Fibroblast of skin of left biceps (primary cell): ENCODE data around the gene HIVEP3.

Experiments used
- DNase-seq, 2 experiments: peaks; one replicate each; pipeline ENCODE4 v3.0.0-alpha.2; 2013; ENCODE audit warnings: low read depth in 2 of 2

HIVEP3 gene

GRCh38 chr1:41535276-41535675 is 383.4 kb downstream of the HIVEP3 start:
- DNase-seq = no peak

GRCh38 chr1:41534181-41535076 is 384.3 kb downstream of the HIVEP3 start:
- DNase-seq = no peak

- no peak for DNase-seq
Observed at GRCh38 chr1:41533731-41534080, 385.0 kb downstream of the HIVEP3 start.

GRCh38 chr1:41533016-41533730 is 385.5 kb downstream of the HIVEP3 start:
- DNase-seq = no peak

GRCh38 chr1:41532206-41532975 is 386.3 kb downstream of the HIVEP3 start:
- no peak for DNase-seq

DNA sequence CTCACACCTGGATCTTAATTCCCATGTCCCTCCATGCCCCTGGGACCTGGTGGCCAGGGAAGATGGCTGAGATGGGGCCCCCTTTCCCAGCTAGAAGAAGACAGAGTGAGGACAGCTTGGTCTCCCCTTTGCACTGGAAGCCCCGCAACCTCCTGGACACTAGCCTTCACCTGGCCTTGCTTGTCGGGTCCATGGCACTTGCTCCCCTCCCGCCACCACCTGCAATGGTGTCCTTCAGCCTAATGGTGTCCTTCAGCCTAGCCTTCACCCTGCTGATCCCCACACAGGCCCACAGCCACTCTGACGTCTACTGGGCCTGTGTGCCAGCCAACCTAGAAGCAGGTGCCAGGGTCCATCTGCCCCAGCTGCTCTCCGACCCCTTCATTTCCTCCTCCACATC is 388.3 kb downstream of the HIVEP3 start:
- no peak for DNase-seq

DNA sequence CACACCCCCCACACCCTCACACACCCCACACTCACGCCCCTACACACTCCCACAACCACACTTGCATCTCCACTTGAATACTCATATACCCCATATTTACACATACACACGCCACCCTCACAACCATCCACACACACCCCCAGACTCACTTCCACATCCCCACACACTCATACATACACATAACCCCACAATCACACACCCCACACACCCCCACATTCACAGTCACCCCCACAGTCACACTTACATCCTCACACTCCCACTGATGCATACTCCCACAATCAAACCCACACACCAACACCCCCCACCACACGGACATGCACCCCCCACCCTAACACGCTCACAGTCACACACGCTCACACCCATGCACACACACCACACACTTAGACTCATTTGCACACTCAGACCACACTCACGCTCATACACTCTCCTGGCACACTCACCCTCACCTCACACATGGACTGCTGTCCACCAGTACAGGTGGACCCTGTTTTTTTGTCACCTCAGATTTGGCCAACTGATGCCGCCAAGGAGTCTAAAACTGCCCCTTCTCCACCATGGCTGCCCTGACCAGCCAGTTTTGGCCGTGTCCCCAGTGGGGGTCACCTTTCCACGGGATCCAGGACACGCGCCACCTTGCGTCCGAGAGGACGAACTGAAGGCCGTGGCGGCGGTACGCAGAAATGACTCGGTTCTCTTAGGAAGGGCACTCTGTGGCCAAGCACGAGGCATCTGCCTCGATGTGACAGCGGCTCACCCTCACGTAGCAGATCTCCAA is 388.9 kb downstream of the HIVEP3 start:
- no peak for DNase-seq

- no peak for DNase-seq
Observed at GRCh38 chr1:41528726-41529605, 389.8 kb downstream of the HIVEP3 start.

- no peak for DNase-seq
Observed at GRCh38 chr1:41528106-41528505, 390.6 kb downstream of the HIVEP3 start.

DNA sequence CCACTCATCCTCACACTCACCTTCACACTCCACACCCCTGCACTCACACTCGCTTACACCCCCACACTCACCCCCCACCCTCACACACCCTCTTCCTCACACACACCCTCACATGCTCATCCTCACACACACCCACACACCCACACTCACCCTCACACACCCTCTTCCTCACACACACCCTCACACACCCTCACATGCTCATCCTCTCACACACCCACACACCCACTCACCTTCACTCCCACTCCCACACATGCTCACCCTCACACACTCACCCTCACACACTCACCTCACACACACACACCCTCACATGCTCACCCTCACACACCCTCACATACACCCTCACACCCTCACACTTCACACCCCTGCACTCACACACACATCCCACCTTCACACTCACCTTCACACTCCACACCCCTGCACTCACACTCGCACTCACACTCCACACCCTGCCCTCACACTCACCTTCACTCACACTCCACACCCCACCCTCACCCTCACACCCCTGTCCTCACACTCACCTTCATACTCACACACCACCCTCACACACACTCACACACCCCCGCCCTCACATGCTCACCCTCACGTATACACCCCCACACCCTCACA is 391.7 kb downstream of the HIVEP3 start:
- no peak for DNase-seq

DNA sequence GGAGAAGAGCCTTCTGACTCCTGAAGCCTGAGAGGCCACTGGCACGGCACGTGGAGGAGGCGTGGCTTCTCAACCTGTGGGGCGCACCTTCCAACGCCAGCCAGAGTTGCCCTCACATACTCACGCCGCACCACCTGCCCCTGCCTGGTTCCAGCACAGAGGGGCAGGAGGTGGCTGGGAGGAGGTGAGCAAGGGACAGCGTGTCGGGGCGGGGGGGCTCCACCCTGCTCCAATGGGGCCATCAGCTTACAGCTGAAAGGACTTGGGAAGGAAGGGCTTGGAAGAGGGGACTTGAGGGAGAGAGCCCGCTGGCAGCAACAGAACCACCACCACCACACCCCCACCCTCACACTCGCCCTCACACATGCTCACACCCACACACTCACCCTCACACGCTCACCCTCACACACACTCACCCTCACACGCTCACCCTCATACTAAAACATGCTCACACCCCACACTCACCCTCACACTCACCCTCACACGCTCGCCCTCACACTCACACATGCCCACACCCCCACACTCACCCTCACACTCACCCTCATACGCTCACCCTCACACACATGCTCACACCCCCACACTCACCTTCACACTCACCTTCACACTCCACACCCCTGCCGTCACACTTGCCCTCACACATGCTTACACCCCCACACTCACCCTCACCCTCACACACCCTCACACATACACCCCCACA is 392.7 kb downstream of the HIVEP3 start:
- DNase-seq = no peak

GRCh38 chr1:41524676-41525675 is 393.7 kb downstream of the HIVEP3 start:
- no peak for DNase-seq

- no peak for DNase-seq
Observed at GRCh38 chr1:41523949-41524675, 394.6 kb downstream of the HIVEP3 start.

DNA sequence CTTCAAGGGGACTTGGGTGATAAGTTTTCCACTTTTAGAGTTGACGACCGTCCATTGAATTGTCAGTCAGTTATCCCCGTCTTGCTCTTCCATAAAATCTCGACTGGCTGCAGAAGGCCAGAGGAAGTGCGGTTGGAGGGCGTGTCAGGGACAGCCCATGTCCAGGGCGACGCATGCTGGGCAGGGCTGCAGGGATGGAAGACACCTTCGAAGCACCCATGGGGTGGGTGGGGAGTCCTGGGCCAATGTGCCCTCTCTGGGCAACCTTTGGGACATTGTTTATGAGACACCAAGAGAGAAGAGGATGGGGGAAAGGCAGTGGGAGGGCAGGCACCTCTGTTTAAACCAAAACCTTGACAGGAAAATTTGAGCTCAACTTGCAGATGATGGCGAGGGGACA is 395.7 kb downstream of the HIVEP3 start:
- DNase-seq = no peak

GRCh38 chr1:41521766-41522165 is 397.0 kb downstream of the HIVEP3 start:
- DNase-seq = no peak

- no peak for DNase-seq
Observed at GRCh38 chr1:41520951-41521752, 397.6 kb downstream of the HIVEP3 start.

- no peak for DNase-seq
Observed at GRCh38 chr1:41519667-41520066, 399.1 kb downstream of the HIVEP3 start.
